Measurements from ENCODE around the gene CKAP2L.

- TF ChIP-seq, protein P1, sequence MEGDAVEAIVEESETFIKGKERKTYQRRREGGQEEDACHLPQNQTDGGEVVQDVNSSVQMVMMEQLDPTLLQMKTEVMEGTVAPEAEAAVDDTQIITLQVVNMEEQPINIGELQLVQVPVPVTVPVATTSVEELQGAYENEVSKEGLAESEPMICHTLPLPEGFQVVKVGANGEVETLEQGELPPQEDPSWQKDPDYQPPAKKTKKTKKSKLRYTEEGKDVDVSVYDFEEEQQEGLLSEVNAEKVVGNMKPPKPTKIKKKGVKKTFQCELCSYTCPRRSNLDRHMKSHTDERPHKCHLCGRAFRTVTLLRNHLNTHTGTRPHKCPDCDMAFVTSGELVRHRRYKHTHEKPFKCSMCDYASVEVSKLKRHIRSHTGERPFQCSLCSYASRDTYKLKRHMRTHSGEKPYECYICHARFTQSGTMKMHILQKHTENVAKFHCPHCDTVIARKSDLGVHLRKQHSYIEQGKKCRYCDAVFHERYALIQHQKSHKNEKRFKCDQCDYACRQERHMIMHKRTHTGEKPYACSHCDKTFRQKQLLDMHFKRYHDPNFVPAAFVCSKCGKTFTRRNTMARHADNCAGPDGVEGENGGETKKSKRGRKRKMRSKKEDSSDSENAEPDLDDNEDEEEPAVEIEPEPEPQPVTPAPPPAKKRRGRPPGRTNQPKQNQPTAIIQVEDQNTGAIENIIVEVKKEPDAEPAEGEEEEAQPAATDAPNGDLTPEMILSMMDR (IDR thresholded peaks at IDR 0.05): no peak
- no peak for TF ChIP-seq POLR2A (IDR thresholded peaks at IDR 0.05)
These were observed 32.1 kb upstream of the CKAP2L start for GRCh38 chr2:112796486-112796885.

All from thyroid gland (tissue), 4 donors.